Fibroblast of pulmonary artery (primary cell): Measurements from ENCODE around the gene SPTBN1.

Source experiments
- DNase-seq: peaks from one replicate; pipeline ENCODE4 v3.0.0-alpha.2; 2010; ENCODE audit warnings: low read depth
- H3K4me3 ChIP-seq: replicated peaks from 2 replicates; pipeline ENCODE4 v1.5.1; 2011; ENCODE audit warnings: low read depth, mild to moderate bottlenecking, control low read depth, low read length, moderate library complexity
- CTCF ChIP-seq: IDR thresholded peaks from 2 replicates; pipeline ENCODE4 v1.5.1; 2011; ENCODE audit warnings: mild to moderate bottlenecking, control low read depth, low read length, inconsistent platforms; ENCODE audit errors: missing control alignments

Gene SPTBN1

GRCh38 chr2:54579682-54580620, 123.8 kb downstream of the SPTBN1 start:
- TF ChIP-seq CTCF, result no peak
- DNase-seq, result no peak
- no peak overlapping the region for H3K4me3 ChIP-seq

- DNase-seq, result no peak
- H3K4me3 ChIP-seq, result no peak overlapping the region
- no peak for TF ChIP-seq CTCF
These were observed 125.4 kb downstream of the SPTBN1 start for GRCh38 chr2:54581326-54582039.

GRCh38 chr2:54582987-54583386, 126.9 kb downstream of the SPTBN1 start:
- no peak overlapping the region for H3K4me3 ChIP-seq
- TF ChIP-seq CTCF, result no peak
- DNase-seq, result no peak

GRCh38 chr2:54584598-54584997, 128.5 kb downstream of the SPTBN1 start:
- DNase-seq, result no peak
- H3K4me3 ChIP-seq, result no peak overlapping the region
- TF ChIP-seq CTCF, result no peak

GRCh38 chr2:54585136-54585733, 129.1 kb downstream of the SPTBN1 start:
- no peak for DNase-seq
- no peak for TF ChIP-seq CTCF
- H3K4me3 ChIP-seq, result no peak overlapping the region

- peak; percentile 81 for DNase-seq
- no peak overlapping the region for H3K4me3 ChIP-seq
- no peak for TF ChIP-seq CTCF
These were observed 129.9 kb downstream of the SPTBN1 start for GRCh38 chr2:54586062-54586461.
